Esophagus squamous epithelium (tissue), 5 donors: ENCODE measurements around the gene ASCC2. TPM values are rescaled to one million over a fixed set of nuclear protein-coding genes. Genes with fewer than 3 reads are reported as not detected.
A peak's percentile ranks its signal among the peaks of the same experiment; 100 is the strongest.

Experiments
- DNase-seq: peaks from one replicate; lab custom pipeline; 2025; lab: John Stamatoyannopoulos, UW
- H3K27ac ChIP-seq, 4 donors: fragments of 200-600 bp; sonication (generic); one replicate each; pipeline ENCODE4 v1.5.1; 2016 to 2019; ENCODE audit warnings: mild to moderate bottlenecking in 1 of 4
- H3K27me3 ChIP-seq, 4 donors: fragments of 200-600 bp; sonication (generic); 1 replicate in 3 of 4; 2 replicates in 1 of 4; pipeline versions ENCODE4 v1.5.1 to v1.6.0; 2017 to 2021; ENCODE audit warnings: antibody characterized with exemption in 1 of 4
- H3K36me3 ChIP-seq, 3 donors: fragments of 200-600 bp; sonication (generic); one replicate each; pipeline ENCODE4 v1.5.1; 2016 to 2019
- H3K4me1 ChIP-seq, 3 donors: fragments of 200-600 bp; sonication (generic); one replicate each; pipeline ENCODE4 v1.5.1; 2017 to 2019
- H3K4me3 ChIP-seq, 4 donors: fragments of 200-600 bp; sonication (generic); 1 replicate in 3 of 4; 2 replicates in 1 of 4; pipeline ENCODE4 v1.5.1; 2016 to 2019; ENCODE audit warnings: mild to moderate bottlenecking in 2 of 4, moderate library complexity in 1 of 4
- H3K9me3 ChIP-seq, 3 donors: fragments of 200-600 bp; sonication (generic); one replicate each; pipeline ENCODE4 v1.5.1; 2016 to 2019
- CTCF ChIP-seq, 6 experiments: fragments of 450-650 bp in 4 of 6; fragments of 200-600 bp in 2 of 6; sonication (generic) in 2 of 6; IDR thresholded peaks; one replicate each; pipeline ENCODE4 v1.5.1; 2016 to 2019; ENCODE audit warnings: antibody characterized with exemption in 6 of 6, mild to moderate bottlenecking in 4 of 6, moderate library complexity in 4 of 6
- POLR2A ChIP-seq, 4 donors: fragments of 450-650 bp; IDR thresholded peaks; one replicate each; pipeline ENCODE4 v1.6.1; 2017; ENCODE audit warnings: antibody characterized with exemption in 4 of 4, mild to moderate bottlenecking in 4 of 4, moderate library complexity in 3 of 4
- WGBS, 2 donors: methylation state at CpG; one replicate each; pipeline ENCODE4 v1.1.5; 2018; 5-methylcytosine and 5-hydroxymethylcytosine counted together
- intact Hi-C: fragments of 100-400 bp; cut with DNase I; formaldehyde crosslinking; loops from one replicate; pipeline ENCODE4 v1.15.0; 2022
- total RNA-seq, 4 donors: library from RNA; depleted of rRNA; stranded (reverse); fragments of >200 nt; gene quantifications; one replicate each; pipeline ENCODE4 v1.1.0, GENCODE V29; 2016
- donor health status: DM: yes; HTN: yes; CAD: no.

Gene ASCC2
- total RNA-seq, 4 donors from 2014 or later: 47.5 to 99.7 (median 57.8) TPM

DNA sequence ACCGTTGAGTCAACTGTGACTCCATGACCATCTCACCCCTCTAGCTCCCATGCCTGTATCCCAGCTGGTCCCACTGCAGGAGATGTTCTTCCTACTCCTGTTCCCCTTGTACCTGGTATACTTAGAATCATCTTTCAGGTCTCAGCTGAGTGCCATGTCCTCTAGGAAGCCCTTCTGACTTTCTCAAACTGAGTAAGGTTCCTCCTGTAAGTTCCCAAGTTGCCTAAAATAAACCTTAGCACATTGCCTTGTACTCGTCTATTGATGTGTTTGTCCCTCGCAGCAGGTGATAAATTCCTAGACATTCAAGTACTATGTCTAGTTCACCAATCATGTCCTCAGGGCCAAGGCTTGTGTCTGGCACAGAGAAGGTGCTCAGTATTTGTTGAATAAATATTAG lies 18.4 kb upstream of the ASCC2 start:
- H3K9me3 ChIP-seq: no peaks in the 10 kb centered on the region
- no peak for DNase-seq
- H3K4me1 ChIP-seq: no peaks in the 10 kb centered on the region
- H3K36me3 ChIP-seq: no peaks in the 10 kb centered on the region
- H3K27me3 ChIP-seq: no peaks in the 10 kb centered on the region
- no peak overlapping the region for H3K4me3 ChIP-seq
- no peak overlapping the region for H3K27ac ChIP-seq
- intact Hi-C loops: no loop called here
- no peak for TF ChIP-seq CTCF (IDR thresholded peaks at IDR 0.05)
- no peak for TF ChIP-seq POLR2A (IDR thresholded peaks at IDR 0.05)
- WGBS, 2 donors: 75 to 87% methylated on average over 3 of the region's 3 CpGs

DNA sequence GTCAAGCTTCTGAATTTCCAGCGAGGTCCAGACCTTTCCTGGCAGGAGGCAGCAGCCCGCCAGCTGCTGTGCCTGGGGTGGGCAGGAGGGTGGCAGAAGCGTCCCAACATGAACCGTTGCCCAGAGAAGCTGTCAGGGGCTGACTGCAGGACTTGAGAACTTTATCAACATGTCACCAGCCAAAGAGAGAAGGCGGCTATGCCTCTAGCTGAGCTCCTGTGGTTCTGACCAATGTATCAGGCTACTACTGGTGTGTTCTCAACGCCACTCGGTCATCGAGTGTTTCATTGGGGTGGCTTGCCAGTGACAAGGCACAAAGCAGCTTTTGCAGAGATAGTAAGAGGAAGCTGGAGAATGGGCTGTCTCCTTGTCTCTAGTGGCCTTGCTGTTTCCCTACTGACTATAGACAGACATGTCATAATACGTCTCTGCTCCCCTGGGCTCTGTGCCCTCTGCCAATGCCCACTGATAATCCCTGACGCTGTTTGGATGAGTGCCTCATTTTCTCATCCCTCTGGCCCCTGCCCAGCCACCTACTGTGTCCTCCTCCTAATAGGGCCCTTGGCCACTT lies 17.6 kb upstream of the ASCC2 start:
- H3K9me3 ChIP-seq: no peaks in the 10 kb centered on the region
- no peaks in the 10 kb centered on the region for H3K36me3 ChIP-seq
- H3K4me1 ChIP-seq: peaks cover 0 to 5% (median 0%) of the 10 kb centered on the region in 3 donors
- 39 to 78% methylated on average over 3 to 5 of the region's 10 CpGs for WGBS, 2 donors
- H3K4me3 ChIP-seq: no peak overlapping the region
- TF ChIP-seq POLR2A (IDR thresholded peaks at IDR 0.05) (no peak), CTCF (IDR thresholded peaks at IDR 0.05) (no peak)
- intact Hi-C loops: no loop called here
- H3K27ac ChIP-seq: no peak overlapping the region
- DNase-seq: no peak
- H3K27me3 ChIP-seq: no peaks in the 10 kb centered on the region

GRCh38 chr22:29854432-29854831 lies 16.4 kb upstream of the ASCC2 start:
- Histone ChIP-seq H3K9me3 (no peaks in the 10 kb centered on the region), H3K4me3 (no peak overlapping the region), H3K36me3 (no peaks in the 10 kb centered on the region), H3K4me1 (peaks cover 0 to 9% (median 0%) of the 10 kb centered on the region in 3 donors), H3K27ac (no peak overlapping the region), H3K27me3 (no peaks in the 10 kb centered on the region)
- WGBS, 2 donors: 69 to 72% methylated on average over 3 of the region's 3 CpGs
- intact Hi-C loops: no loop called here
- no peak for DNase-seq
- TF ChIP-seq POLR2A (IDR thresholded peaks at IDR 0.05): no peak
- TF ChIP-seq CTCF (IDR thresholded peaks at IDR 0.05): no peak

GRCh38 chr22:29848111-29848510 lies 10.0 kb upstream of the ASCC2 start:
- no peaks in the 10 kb centered on the region for H3K36me3 ChIP-seq
- H3K27ac ChIP-seq: peak overlapping the region in 1 of 4 donors; percentile 21
- peaks cover 0 to 14% (median 3%) of the 10 kb centered on the region in 3 donors for H3K4me1 ChIP-seq
- H3K9me3 ChIP-seq: peaks cover 0 to 6% (median 0%) of the 10 kb centered on the region in 3 donors
- 48 to 51% methylated on average over 3 of the region's 3 CpGs for WGBS, 2 donors
- no peaks in the 10 kb centered on the region for H3K27me3 ChIP-seq
- intact Hi-C loops: no loop called here
- TF ChIP-seq CTCF (IDR thresholded peaks at IDR 0.05): no peak
- TF ChIP-seq POLR2A (IDR thresholded peaks at IDR 0.05): no peak
- DNase-seq: no peak
- H3K4me3 ChIP-seq: no peak overlapping the region

DNA sequence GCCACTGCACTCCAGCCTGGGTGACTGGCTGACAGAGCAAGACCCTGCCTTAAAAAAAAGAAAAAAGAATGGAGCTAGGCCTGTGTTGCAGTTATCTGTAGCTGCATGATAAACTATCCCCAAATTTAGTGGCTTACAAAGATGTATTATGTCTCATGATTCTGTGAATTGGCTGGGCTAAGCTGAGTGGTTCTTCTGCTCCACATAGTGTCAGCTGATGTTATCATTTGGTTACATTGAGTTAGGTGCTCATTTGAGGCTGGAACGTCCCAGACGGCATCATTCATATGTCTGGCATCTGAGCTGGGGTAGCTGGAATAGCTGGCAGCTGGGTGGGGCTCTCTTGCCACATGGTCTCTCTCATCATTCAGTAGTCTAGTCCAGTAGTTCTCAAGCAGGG lies 8.2 kb upstream of the ASCC2 start:
- Histone ChIP-seq H3K36me3 (no peaks in the 10 kb centered on the region), H3K4me3 (no peak overlapping the region), H3K27me3 (no peaks in the 10 kb centered on the region), H3K4me1 (peaks cover 0 to 26% (median 14%) of the 10 kb centered on the region in 3 donors), H3K27ac (no peak overlapping the region), H3K9me3 (peaks cover 0 to 6% (median 0%) of the 10 kb centered on the region in 3 donors)
- TF ChIP-seq CTCF (IDR thresholded peaks at IDR 0.05): no peak
- no peak for TF ChIP-seq POLR2A (IDR thresholded peaks at IDR 0.05)
- intact Hi-C loops: no loop called here
- no peak for DNase-seq
- 83 to 100% methylated on average over 2 of the region's 2 CpGs for WGBS, 2 donors
